DMS79 treated with DMSO at 0.1 percent for 48 hours (cell line): ENCODE data around the gene UPF1.
"Not testable (repeated sequence)": the region's sequence is repeated elsewhere in the genome, so short reads cannot be mapped to it uniquely, and the experiment has no call there.

Experiments used
- DNase-seq: peaks from one replicate; lab custom pipeline; 2025; lab: John Stamatoyannopoulos, UW

Gene UPF1

DNA sequence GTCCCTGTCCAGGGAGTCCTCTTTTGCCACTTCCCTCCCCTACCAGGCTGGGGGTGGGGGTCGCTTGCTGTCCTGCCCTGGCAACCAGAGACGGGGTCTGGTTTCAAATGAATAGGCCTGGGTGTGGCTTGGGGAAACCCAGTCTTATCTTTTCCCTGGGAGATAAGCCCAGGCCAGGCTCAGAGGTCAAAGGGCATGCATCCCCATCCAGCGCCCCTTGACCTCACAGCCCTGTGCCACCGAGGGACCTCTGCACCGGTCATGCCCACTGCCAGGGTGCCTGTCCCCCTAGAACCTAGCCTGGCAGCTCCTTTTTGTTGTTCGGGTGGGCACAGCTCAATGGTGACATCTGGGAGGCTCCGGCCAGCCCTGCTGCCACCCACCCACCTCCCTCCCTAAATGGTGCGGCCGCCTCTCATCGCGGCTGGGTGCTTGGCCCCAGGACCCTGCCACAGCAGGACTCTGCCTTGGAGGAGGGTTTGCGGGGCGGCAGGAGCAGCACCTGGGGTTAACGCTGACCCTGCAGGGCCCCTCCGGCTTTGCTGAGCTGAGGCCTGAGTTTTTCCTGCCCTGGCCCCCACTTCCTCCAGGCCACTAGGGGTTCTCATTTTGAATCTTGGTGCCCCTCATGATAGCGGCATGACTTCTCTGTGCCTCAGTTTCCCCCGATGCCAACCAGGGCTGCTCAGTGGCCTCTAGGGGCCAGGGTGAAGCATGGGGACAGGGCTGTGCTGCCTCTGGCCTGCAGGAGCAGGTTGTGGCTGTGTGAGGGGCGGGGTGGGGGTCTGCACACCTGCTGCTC lies 67.0 kb downstream of the UPF1 start:
- DNase-seq: no peak

GRCh38 chr19:18899624-18900560 lies 68.1 kb downstream of the UPF1 start:
- no peak for DNase-seq

DNA sequence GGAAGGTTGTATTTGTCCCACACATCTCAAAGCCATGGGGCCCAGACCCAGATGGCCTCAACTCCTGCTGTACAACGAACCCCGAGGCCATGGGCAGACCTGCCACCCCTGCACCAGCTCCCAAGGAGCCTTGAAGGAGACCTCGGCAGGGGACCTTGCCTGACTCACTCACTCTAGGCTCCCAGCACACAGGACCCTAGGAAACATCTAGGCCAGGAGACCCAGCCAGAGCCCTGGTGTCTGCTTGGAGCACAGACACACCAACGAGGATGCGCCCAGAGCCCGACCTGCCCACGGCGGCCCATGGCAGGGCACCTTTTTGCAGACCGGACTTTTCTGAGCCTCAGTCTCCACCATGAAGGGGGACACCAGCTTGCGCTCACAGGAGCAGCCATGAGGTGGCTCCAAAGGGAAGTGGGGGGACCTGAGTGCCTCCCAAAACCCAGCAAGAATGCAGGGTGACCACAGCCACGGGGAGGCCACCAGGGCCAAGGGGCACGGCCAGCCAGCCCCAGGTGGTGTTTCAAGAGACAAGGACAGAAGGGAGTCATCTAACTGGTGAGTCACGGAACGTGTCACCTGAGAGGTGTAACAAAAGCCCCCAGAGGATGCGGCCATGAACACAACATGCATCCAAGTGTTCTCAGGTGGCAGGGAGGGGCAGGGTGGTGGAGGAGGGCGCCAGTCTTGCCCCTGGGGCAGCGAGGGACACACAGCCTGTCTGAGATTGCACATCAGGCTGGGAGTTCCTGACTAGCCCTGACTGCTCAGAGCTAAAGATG lies 69.1 kb downstream of the UPF1 start:
- no peak for DNase-seq

DNA sequence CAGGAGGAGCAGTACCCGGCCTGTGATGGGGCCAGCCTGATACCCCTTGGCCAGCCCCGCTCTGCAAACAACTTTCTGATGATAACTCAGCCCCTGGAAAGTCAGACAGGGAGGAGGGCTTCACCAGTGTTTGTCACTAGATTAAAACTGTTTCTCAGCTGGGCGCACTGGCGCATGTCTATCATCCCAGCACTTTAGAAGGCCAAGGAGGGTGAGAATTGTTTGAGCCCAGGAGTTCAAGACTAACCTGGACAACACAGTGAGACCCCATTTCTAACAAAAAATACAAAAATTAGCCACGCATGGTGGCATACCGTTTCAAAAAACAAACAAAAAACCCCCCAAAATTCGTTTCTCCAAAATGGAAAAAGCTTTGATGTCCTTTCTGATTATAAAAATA lies 69.7 kb downstream of the UPF1 start:
- no peak for DNase-seq

DNA sequence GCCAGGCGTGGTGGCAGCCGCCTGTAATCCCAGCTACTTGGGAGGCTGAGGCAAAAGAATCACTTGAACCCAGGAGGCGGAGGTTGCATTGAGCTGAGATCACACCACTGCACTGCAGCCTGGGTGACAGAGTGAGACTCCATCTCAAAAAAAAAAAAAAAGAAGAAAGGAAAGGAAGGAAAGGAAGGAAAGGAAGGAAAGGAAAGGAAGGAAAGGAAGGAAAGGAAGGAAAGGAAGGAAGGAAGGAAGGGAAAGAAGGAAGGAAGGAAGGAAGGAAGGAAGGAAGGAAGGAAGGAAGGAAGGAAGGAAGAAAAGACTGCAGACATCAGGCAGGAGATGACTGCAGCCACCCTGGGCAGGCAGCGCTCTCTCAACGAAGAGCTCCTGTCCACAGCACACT lies 70.8 kb downstream of the UPF1 start:
- DNase-seq: not testable (repeated sequence)

DNA sequence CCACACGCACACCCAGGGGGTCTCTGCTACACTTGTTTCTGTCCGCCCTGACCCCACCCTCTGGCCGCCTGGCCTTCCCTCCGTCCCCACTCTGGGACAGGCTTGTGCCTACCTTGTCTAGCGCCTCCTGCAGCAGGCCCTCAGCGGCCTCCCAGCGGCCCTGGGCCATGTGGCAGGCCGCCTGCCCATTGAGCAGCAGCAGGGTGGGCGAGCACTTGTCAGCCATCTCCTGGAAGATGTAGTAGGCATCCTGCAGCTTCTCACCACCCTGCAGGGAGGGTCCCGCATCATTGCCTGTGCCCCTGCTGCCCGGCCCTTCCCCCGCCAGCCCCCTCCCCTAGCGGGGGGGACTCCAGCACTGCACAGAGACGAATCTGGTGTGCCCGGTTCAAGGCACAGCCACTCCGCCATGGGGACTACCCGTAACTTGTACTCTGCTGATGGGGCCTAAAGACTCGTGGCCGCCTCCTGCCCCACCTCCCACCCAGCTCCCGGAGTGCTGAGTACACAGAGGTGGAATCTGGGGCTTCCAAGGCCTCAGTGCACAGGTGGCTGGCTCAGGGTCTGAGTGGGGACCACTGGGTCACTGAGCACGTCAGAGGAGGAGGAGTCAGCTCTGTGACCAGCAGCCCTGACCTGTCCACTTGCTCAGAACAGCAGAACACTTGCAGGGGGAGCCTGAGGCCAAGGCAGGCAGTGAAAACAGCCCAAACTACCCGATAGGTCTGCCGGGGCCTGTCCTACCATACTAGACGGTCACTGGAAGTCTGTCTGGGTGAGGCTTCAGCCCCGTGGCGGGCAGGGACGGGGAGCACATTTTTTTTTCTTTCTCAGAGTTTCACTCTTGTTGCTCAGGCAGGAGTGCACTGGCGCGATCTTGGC lies 71.6 kb downstream of the UPF1 start:
- no peak for DNase-seq

- DNase-seq: no peak
These were observed 72.7 kb downstream of the UPF1 start for GRCh38 chr19:18904334-18905057.

DNA sequence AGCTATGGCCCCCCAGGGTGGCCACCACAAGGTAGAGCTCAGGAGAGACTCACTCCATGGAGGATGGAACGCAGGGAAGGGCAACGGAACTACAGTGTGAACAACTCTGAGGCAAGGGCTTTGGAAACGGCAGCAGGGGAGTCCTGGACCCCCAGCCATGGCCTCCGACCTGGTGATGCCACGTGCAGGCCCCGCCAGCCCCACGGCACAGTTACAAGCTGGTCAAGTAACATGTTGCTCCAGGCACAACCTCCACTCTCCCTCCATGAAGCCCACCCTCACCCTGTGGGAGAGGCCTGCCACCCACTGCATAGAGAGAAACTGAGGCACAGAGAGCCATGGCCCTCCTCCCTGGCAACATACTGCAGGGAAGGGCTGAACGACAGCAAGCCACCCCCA lies 73.3 kb downstream of the UPF1 start:
- no peak for DNase-seq

DNA sequence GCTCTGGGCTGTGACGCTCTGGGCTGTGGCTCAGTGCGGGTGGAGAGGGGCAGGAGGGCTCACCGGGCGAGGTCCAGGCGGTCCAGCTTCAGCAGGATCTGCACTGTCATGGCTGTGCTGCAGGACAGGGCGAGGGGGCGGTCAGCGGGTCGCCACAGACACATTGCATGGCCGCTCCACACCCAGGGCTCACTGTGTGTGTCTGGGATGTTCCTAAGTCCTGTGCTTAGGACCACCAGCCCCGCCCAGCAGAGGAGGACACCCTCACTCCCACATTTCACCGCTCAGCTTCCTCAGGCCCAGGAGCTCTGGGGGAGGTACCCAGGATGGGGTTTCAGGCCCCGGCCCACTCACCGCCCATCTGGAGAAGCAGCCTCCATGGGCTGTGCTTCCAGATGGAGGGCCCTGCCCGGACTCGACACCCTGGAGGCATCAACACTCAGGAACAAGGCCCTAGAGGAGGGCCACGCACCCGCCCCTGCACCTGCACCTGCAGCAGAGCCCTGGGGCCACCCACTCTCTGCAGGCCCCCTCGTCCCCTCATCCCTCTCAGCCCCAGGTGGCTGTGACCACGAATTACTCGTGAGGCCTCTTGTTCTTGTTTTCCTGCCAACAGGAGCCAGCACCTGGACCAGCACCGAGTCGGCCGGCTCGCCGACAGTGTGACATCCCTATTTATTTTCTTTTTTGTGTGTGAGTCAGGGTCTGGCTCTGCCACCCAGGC lies 73.9 kb downstream of the UPF1 start:
- DNase-seq: no peak

DNA sequence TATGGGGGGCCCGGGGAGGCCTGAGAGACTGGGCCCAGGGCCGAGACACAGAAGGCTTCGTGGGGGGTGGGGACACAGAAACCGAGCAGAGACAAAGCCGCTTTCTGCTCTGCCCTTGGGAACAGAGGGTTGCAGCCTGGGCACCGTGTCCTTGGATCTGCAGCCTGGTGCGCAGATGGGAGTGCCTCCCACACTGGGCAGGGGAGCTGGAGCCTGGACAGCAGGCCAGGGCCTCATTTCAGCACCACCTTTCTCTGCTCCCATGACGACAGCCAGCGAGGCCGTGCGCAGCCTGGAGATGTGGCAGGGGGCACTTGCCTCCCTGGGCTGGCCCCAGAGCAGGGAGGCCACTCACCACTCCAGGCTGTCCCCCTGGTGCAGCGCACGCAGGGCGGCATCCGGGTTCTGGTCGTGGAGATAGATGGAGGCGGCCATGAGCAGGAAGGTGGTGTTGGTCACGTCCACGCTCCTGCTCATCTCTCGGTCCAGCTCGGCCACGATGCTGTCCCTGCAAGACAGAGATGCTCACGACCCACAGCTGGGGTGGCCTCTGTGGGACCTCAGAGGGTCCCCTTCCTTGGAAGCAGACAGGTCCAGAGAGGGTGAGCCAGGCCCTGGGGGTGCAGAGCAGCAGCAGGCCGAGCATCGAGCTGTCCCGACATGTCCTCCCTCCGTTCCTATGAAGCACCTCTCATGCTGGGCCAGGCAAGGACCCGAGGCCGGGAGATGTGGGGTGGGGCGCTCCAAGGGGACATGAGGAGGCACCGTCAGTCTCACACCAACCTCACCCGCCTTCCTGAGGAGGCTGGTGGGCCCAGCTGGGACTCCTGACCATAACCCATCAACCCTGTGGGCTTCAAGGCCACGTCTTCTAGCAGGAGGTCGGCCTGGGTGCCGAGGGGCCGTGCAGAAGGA lies 75.1 kb downstream of the UPF1 start:
- DNase-seq: no peak

GRCh38 chr19:18908917-18909619 lies 77.3 kb downstream of the UPF1 start:
- no peak for DNase-seq

DNA sequence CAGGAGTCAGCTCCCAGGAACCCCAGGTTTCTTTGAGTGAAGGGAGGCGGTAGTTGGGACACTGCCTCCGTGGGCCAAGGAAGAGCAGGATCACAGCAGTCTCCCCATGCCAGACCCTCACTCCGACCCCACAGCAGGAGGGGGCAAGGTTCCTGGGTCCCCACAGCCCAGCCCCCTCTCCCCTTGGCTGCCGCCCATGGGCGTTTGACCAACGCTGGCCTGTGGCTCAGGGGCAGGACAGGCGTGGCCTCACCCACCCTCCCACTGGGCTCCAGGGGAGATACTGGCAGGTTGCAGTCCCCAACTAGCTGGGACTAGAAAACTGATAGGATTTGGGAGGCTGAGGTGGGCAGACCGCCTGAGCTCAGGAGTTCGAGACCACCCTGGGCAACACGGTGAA lies 78.3 kb downstream of the UPF1 start:
- DNase-seq: no peak

GRCh38 chr19:18910801-18911436 lies 79.2 kb downstream of the UPF1 start:
- no peak for DNase-seq

DNA sequence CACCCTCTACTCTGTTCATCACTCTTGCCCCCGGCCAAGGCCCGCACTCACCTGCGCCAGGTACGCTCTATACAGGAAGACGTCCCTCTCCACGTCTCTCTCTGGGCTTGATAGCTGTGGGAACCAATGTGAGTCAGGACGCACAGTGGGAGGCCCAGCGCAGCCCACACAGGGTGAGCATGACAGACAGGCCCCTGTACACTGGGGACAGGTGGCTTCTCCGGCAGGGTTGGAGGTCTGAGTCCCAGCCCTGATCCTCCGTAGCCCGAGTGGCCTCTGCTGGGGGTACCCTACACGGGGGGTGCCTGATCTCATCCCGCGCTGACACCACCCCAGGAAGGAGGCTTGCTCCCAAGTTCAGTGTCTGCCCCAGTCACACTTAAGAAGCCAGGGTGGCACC lies 81.2 kb downstream of the UPF1 start:
- no peak for DNase-seq

DNA sequence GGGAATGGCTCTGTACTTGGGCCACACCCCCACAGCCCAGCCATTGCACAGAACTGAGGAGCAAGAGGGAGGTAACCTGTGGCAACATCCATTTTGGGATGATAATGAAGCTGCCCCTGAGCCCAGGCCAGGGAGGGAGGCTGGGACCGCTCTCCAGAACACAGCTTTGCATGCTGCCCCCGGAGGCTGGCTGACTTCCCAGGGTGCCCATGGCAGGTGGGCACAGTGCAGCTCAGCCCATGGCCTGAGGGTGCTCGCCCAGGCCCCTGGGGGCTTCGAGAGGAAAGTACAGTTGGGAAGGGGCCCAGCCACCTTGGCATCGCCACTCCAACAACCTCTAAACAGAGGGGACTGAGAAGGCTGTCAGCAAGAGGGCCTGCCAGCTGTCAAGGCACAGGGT lies 81.7 kb downstream of the UPF1 start:
- DNase-seq: no peak

GRCh38 chr19:18915639-18916038 lies 83.9 kb downstream of the UPF1 start:
- peak; percentile 3 for DNase-seq

DNA sequence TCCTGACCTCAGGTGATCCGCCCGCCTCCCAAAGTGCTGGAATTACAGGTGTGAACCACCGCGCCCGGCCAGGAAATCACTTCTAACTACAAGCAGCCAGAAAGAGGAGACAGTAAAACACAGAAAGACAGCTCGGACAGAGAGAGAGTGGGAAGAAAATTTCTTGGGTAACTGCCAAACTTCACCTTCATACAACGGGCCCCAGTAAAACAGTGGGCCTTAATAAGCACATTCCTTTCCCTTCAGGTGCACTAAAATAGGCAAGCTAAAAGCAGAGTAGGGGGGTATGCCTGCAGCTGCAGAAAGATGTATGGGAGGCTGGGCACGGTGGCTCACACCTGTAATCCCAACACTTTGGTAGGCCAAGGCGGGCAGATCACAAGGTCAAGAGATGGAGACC lies 85.8 kb downstream of the UPF1 start:
- not testable (repeated sequence) for DNase-seq
